Upper lobe of right lung (tissue), 1 donor: Measurements from ENCODE around the gene LRMDA. TPM values are rescaled to one million over a fixed set of nuclear protein-coding genes. Genes with fewer than 3 reads are reported as not detected.

Experiments used
- ATAC-seq: fragments of 200-7000 bp; cut with Tn5 transposase; one replicate; pipeline ENCODE4 v1.9.1; 2020; ENCODE audit warnings: mild to moderate bottlenecking, moderate library complexity
- DNase-seq: peaks from one replicate; pipeline ENCODE4 v3.0.0-alpha.2; 2020
- H3K27ac ChIP-seq: fragments of 200-600 bp; one replicate; pipeline ENCODE4 v1.8.0; 2022
- H3K27me3 ChIP-seq: fragments of 200-600 bp; one replicate; pipeline ENCODE4 v1.8.0; 2022; ENCODE audit warnings: mild to moderate bottlenecking
- H3K36me3 ChIP-seq: fragments of 200-600 bp; one replicate; pipeline ENCODE4 v1.8.0; 2022
- H3K4me1 ChIP-seq: fragments of 200-600 bp; one replicate; pipeline ENCODE4 v1.8.0; 2022
- H3K4me3 ChIP-seq: fragments of 200-600 bp; one replicate; pipeline ENCODE4 v1.8.0; 2022; ENCODE audit warnings: mild to moderate bottlenecking
- H3K9me3 ChIP-seq: fragments of 200-600 bp; one replicate; pipeline ENCODE4 v1.8.0; 2022
- CTCF ChIP-seq: fragments of 200-600 bp; IDR thresholded peaks from one replicate; pipeline ENCODE4 v1.8.0; 2022; ENCODE audit warnings: antibody characterized with exemption
- intact Hi-C: fragments of 100-400 bp; cut with DNase I; formaldehyde crosslinking; loops from one replicate; pipeline ENCODE4 v1.11.0; 2022
- total RNA-seq: library from RNA; stranded (reverse); fragmentation: NEBNext Ultra II Directional; extraction: Animal tissue kit (Norgen Biotek cat#: 25700); gene quantifications from one replicate; pipeline ENCODE4 v1.2.1, GENCODE V29; 2021
- donor health status: DM: no; HTN: yes; CAD: no; lungs with severe emphysema.

LRMDA gene
- total RNA-seq, 1 donor from 2014 or later = 20.0 TPM

- no peak for TF ChIP-seq CTCF
- H3K9me3 ChIP-seq = no peaks in the 10 kb centered on the region
- DNase-seq = no peak
These were observed 275.8 kb downstream of the LRMDA start for GRCh38 chr10:75707080-75707840.

GRCh38 chr10:75708060-75708459 lies 276.6 kb downstream of the LRMDA start:
- DNase-seq (no peak), ATAC-seq (no peak)
- no peak overlapping the region for H3K27ac ChIP-seq
- no peaks in the 10 kb centered on the region for H3K27me3 ChIP-seq
- intact Hi-C loops = no loop called here
- H3K4me1 ChIP-seq = no peaks in the 10 kb centered on the region
- no peak for TF ChIP-seq CTCF
- H3K4me3 ChIP-seq = no peak overlapping the region
- no peaks in the 10 kb centered on the region for H3K36me3 ChIP-seq
- H3K9me3 ChIP-seq = no peaks in the 10 kb centered on the region

More at GRCh38 chr10:75707080-75707840, 275.8 kb downstream of the LRMDA start:
- no peaks in the 10 kb centered on the region for H3K27me3 ChIP-seq
- H3K4me3 ChIP-seq = no peak overlapping the region
- H3K36me3 ChIP-seq = no peaks in the 10 kb centered on the region
- no peak for ATAC-seq
- H3K4me1 ChIP-seq = no peaks in the 10 kb centered on the region
- H3K27ac ChIP-seq = no peak overlapping the region
- intact Hi-C loops = no loop called here

- TF ChIP-seq CTCF = no peak
- no peak overlapping the region for H3K4me3 ChIP-seq
- no peaks in the 10 kb centered on the region for H3K4me1 ChIP-seq
- ATAC-seq = no peak
- no peak overlapping the region for H3K27ac ChIP-seq
- intact Hi-C loops = no loop called here
- H3K27me3 ChIP-seq = no peaks in the 10 kb centered on the region
- no peaks in the 10 kb centered on the region for H3K9me3 ChIP-seq
- H3K36me3 ChIP-seq = no peaks in the 10 kb centered on the region
- no peak for DNase-seq
These were observed 277.8 kb downstream of the LRMDA start for GRCh38 chr10:75709245-75709644.

- TF ChIP-seq CTCF = no peak
- H3K27ac ChIP-seq = no peak overlapping the region
- H3K36me3 ChIP-seq = no peaks in the 10 kb centered on the region
- no peaks in the 10 kb centered on the region for H3K27me3 ChIP-seq
- DNase-seq = no peak
- no peaks in the 10 kb centered on the region for H3K4me1 ChIP-seq
- no peak overlapping the region for H3K4me3 ChIP-seq
- intact Hi-C loops = no loop called here
- ATAC-seq = no peak
- no peaks in the 10 kb centered on the region for H3K9me3 ChIP-seq
These were observed 278.4 kb downstream of the LRMDA start for GRCh38 chr10:75709811-75710210.

GRCh38 chr10:75712242-75712880 lies 280.9 kb downstream of the LRMDA start:
- Histone ChIP-seq H3K27ac (no peak overlapping the region), H3K4me3 (no peak overlapping the region), H3K4me1 (no peaks in the 10 kb centered on the region), H3K9me3 (no peaks in the 10 kb centered on the region), H3K27me3 (no peaks in the 10 kb centered on the region), H3K36me3 (no peaks in the 10 kb centered on the region)
- intact Hi-C loops = no loop called here
- ATAC-seq (no peak), DNase-seq (no peak)
- no peak for TF ChIP-seq CTCF
